ENCODE measurements around the gene TMBIM1. TPM values are rescaled to one million over a fixed set of nuclear protein-coding genes. Genes with fewer than 3 reads are reported as not detected.
A peak's percentile ranks its signal among the peaks of the same experiment; 100 is the strongest.

The TMBIM1 gene
- total and polyA plus RNA-seq, 9 of the 15 experiments (the other 6 are each of a cell fraction or from before 2014, with no cell fraction given), result 14.2 to 105 (median 47.0) TPM

GRCh38 chr2:218269900-218270720 is 22.2 kb downstream of the TMBIM1 start, which contains the start of the genes AAMP and PNKD (continued):
- TF ChIP-seq SRSF7 (optimal IDR thresholded peaks at IDR 0.05; ENCODE audit: low read depth, low read length) (no peak), BACH1 (tag; IDR thresholded peaks at IDR 0.05) (no peak; the same call in 1 of the 2 replicates), EWSR1 (IDR thresholded peaks at IDR 0.05; ENCODE audit: borderline replicate concordance, low read depth, partially characterized antibody) (no peak), ARID3B (CRISPR knock-in tag; IDR thresholded peaks at IDR 0.05; ENCODE audit: borderline replicate concordance) (no peak)
- TF ChIP-seq, protein P1, sequence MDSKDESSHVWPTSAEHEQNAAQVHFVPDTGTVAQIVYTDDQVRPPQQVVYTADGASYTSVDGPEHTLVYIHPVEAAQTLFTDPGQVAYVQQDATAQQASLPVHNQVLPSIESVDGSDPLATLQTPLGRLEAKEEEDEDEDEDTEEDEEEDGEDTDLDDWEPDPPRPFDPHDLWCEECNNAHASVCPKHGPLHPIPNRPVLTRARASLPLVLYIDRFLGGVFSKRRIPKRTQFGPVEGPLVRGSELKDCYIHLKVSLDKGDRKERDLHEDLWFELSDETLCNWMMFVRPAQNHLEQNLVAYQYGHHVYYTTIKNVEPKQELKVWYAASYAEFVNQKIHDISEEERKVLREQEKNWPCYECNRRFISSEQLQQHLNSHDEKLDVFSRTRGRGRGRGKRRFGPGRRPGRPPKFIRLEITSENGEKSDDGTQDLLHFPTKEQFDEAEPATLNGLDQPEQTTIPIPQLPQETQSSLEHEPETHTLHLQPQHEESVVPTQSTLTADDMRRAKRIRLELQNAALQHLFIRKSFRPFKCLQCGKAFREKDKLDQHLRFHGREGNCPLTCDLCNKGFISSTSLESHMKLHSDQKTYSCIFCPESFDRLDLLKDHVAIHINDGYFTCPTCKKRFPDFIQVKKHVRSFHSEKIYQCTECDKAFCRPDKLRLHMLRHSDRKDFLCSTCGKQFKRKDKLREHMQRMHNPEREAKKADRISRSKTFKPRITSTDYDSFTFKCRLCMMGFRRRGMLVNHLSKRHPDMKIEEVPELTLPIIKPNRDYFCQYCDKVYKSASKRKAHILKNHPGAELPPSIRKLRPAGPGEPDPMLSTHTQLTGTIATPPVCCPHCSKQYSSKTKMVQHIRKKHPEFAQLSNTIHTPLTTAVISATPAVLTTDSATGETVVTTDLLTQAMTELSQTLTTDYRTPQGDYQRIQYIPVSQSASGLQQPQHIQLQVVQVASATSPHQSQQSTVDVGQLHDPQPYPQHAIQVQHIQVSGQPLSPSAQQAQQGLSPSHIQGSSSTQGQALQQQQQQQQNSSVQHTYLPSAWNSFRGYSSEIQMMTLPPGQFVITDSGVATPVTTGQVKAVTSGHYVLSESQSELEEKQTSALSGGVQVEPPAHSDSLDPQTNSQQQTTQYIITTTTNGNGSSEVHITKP (IDR thresholded peaks at IDR 0.05; ENCODE audit: partially characterized antibody), result peak; percentile 22
